GM19397 (cell line): ENCODE measurements around the gene TRAPPC12.
A peak's percentile ranks its signal among the peaks of the same experiment; 100 is the strongest.
"Not testable (repeated sequence)": the region's sequence is repeated elsewhere in the genome, so short reads cannot be mapped to it uniquely, and the experiment has no call there.

Source experiments
- ATAC-seq: cut with Tn5 transposase; IDR thresholded peaks from one replicate; pipeline ENCODE4 v1.9.1; 2021; ENCODE audit warnings: mild to moderate bottlenecking, moderate library complexity; ENCODE audit not compliant: unreplicated experiment

Gene TRAPPC12

DNA sequence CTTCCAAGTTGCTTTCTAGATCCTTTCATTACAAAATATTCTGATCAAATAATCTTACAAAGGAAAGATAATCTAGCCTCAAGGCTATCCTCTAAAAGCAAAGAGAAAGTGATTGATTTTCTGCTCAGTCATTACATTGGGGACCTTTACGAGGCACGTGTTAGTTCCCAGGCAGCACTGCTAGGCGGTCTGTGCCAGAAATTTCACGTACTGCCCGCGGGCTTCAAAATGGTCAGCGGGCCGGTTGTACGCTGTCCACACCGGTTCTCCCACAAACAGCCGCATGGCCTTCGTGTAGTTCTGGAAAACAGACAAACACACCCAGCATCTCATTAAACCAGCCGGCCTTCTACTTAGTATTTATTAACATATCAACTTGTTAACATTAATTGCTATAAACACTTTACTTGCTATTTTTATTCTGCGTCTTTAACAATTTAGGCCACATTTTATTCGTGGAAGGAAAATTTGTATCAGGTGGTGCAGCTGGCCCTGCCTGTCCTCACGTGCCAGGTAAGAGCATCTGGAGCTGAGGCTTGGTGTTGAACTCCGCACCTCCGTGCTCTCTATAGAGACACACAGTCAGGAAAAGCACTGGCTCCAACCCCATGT is 119.4 kb downstream of the TRAPPC12 start:
- no peak for ATAC-seq

GRCh38 chr2:3500326-3500899 is 120.9 kb downstream of the TRAPPC12 start:
- ATAC-seq: no peak

DNA sequence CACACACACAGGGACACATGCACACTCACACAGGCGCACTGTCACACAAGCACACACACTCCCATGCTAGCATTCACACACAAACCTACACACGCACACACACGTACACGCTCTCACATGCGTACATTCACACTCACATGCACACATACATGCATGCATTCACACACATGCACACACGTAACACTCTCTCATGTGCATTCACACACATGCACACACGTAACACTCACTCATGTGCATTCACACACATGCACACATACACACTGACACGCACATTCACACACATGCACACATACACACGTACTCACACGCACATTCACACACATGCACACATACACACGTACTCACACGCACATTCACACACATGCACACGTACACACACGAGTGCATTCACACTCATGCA is 123.6 kb downstream of the TRAPPC12 start:
- no peak for ATAC-seq

DNA sequence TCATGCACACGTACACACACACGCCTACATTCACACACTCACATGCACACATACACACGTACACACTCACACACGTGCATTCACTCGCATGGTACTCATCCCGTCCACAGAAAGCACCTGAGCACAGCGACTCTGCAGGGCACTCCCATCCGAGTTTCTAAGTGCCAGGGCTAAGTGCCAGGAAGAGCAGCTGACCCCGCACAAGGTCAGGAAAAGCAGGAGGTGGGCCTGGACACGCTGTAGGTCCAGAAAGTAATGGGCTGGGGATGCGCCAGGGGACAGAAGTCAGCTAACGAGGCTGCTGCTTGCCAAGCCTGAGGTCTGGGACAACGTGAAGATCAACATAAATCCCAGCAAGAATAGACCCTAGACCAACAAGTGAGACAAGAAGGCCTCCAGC is 124.0 kb downstream of the TRAPPC12 start:
- no peak for ATAC-seq

GRCh38 chr2:3504741-3505140 is 125.2 kb downstream of the TRAPPC12 start:
- no peak for ATAC-seq

GRCh38 chr2:3505771-3506170 is 126.3 kb downstream of the TRAPPC12 start:
- no peak for ATAC-seq

DNA sequence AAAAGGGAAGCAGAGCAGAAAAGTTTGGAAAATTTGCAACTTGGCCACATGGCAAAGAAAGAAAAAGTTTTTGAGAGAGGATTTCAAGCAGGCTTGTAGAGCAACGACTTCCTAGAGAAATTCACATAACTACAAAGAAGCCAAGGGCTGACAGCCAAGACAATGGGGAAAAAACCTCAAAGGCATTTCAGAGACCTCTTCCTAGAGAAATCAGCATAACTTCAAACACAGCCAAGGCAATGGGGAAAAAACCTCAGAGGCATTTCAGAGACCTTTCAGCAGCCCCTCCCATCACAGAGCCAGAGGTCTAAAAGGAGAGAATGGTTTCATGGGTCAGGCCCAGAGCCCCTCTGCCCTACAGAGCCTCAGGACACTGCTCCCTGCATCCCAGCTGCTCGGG is 132.6 kb downstream of the TRAPPC12 start:
- no peak for ATAC-seq

- no peak for ATAC-seq
Measured at GRCh38 chr2:3513026-3513810, 133.7 kb downstream of the TRAPPC12 start.

DNA sequence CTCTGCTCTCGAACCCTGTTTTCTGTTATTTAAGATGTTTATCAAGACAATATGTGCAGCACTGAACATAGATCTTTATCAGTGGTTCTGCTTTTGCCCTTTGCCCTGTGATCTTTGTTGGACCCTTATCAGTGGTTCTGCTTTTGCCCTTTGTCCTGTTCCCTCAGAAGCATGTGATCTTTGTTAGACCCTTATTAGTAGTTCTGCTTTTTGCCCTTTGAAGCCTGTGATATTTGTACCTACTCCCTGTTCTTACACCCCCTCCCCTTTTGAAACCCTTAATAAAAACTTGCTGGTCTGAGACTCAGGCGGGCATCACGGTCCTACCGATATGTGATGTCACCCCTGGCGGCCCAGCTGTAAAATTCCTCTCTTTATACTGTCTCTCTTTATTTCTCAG is 135.9 kb downstream of the TRAPPC12 start:
- ATAC-seq: not testable (repeated sequence)

DNA sequence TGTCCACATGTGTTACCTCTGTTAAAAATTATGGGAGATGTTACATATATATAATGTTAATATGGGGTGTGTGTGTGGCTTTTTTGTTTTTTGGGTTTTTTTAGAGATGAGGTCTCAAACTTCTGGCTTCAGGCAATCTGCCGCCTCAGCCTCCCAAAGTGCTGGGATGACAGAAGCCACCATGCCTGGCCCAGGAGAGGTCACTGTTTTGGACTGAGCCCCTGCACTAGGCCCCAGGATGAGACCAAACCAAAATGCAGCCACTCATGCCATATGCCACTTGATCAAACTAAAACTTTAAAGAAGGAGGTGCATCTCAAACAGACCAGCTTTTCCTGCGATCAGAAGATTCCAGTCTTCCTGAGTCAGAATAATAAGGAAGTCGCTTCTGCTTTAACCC is 137.3 kb downstream of the TRAPPC12 start:
- no peak for ATAC-seq

DNA sequence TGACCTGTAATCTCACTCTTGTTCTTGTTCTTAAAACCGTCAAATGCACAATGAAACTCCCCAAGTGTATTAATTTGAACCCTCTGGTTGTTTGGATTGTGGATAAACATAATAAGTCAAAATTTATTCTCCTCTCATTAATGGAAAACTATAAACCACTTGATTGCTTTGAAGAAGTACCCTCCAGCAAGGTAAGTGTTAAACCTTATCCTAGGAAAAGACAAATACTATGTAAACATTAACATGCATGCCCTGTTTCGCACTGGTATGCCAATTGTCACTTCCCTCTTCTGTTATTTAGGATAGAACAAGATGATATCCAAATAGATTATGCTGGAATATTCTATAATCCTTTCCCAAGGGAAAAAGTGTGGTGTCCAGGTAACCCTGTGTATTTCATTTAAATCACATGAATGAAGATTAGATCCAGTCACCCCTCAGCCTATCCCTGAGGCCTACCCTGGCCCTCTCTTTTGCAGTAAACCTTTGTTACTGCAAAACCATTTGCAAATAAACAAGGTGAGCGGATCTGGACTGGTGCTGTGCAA is 138.5 kb downstream of the TRAPPC12 start:
- ATAC-seq: no peak

- peak; percentile 81 for ATAC-seq
Measured at GRCh38 chr2:3518496-3519254, 139.2 kb downstream of the TRAPPC12 start.

- peak; percentile 61 for ATAC-seq
Measured at GRCh38 chr2:3519255-3520205, 140.0 kb downstream of the TRAPPC12 start, which contains the start of gene ADI1. Gene ADI1 (minus strand): TSS chr2:3519531. CDS start chr2:3519487, 44 bp downstream.

DNA sequence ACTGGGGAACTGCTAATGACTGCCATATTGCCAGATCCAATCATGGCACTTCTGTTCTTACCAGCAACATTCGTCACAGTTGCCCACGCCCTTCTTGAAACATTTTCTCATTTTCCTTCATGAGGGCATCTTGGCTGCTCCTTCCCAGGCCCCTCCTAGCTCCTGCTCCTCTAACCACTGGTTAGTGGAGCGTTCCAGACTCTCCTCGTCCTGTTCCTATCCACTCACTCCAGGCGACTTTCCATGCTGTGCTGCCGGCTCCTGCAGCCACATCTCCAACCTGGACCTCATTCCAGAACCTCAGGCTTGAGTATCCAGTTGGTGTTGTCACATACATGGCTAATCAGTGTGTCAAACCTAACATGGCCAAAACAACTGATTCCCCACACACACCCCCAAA is 141.1 kb downstream of the TRAPPC12 start:
- no peak for ATAC-seq

DNA sequence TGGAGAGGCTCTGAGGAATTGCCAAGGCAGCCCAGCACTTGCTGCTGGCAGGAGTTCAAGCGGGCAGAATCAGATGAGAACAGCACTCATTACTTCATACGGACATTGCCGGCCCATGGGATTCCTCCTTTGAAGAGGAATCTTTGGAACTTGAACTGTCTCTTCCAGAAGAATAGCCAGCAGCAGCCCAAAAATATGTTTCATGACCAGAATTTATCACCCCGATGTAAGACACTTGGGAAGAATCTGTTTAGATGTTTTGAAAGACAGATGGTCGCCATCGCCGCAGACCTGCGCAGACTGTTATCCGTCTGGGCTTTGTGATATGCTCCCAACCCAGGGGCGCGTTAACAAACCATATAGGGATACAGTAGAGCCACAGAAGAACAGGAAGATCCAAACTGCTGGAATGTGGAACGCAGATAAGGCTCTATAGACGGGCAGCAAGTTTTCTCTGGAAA is 143.5 kb downstream of the TRAPPC12 start:
- ATAC-seq: no peak

DNA sequence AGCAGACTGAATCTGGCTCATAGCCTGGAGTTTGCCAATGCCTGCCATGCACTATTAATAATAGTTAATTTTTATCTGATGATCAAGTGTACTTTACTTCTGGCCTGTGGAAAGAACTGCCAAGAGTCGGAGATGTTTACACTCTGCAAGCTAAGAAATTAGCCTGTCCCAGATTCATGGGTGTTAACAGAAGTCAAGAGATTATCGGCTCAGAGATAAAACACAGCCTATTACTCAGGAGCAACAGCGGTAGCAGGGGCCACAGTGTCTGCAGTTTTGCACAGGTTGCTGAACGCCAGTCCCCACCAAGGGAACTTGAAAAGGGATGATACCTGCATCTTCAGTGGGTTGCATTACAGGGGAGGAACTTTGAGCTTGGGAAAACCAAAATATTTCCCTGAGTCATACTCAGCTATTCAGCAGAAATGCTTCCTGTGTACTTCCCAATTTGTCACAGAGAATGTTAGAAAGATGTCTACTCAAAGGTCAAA is 144.1 kb downstream of the TRAPPC12 start:
- ATAC-seq: no peak

DNA sequence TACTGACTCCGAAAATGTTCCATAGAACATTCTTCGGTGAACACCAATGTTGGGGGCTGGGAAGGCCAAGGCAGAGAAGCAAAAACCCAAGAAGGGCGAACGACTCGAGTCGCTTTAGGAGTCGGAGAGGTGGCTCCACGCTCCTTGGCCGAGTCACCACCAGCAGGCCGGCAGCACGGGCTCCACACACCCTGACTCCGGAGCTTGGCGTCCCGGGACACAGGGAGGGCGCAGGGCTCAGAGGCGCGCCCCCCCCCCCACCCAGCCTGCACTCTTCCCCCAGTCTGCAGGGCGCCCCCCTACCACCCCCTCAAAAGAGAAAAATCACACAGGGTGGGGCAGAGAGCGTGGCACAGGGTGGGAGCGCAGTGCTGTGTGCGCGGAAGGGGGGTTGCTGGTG is 147.4 kb downstream of the TRAPPC12 start:
- ATAC-seq: no peak

DNA sequence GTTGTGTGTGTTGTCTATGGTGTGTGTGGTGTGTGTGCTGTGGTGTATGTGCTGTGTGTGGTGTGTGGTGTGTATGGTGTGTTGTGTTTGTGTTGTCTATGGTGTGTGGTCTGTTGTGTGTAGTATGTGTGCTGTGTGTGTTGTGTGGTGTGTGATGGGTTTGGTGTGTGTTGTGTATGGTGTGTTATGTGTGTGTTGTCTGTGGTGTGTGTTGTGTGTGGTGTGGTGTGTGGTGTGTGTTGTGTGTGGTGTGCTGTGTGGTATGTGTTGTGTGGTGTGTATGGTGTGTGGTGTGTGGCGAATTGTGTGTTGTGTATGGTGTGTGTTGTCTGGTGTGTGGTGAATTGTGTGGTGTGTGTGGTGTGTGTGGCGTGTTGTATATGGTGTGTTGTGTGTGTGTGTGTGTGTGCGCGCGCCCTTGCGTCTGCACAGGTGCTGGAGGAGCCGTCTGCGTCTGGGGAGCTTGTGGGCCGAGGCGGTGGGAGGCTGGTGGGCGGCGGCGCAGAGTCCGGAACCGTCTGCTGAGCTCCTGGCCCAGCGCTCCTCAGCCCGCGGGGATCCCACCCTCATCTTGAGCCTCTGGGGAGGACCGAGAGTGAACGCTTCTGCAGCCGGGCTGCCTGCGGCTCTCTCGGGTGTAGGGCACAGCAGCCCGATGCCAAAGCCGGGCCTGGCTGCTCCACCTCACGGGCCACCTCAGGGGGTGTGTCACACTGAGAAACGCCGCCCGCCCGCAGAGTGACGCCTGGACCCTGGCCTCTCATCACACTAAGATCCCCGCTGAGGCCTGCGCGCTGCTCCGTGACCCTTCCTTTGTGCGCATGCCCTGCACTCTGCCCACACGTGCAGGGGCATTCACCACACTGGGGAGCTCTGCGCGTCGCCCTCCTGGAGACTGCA is 148.6 kb downstream of the TRAPPC12 start:
- ATAC-seq: no peak
